K562 (cell line): Measurements from ENCODE around the gene PCBP4. TPM values are rescaled to one million over a fixed set of nuclear protein-coding genes. Genes with fewer than 3 reads are reported as not detected.
A peak's percentile ranks its signal among the peaks of the same experiment; 100 is the strongest.

ENCODE experiments used
- GABPA ChIP-seq: fragments of 200-800 bp; sonication (Bioruptor generic); conservative IDR thresholded peaks from 2 replicates; pipeline ENCODE4 v1.6.1; 2016; ENCODE audit warnings: low read depth, missing genetic modification characterization, missing compliant biosample characterization
- SLC30A9 ChIP-seq: fragments of 250-450 bp; sonication (Bioruptor Pico); IDR thresholded peaks from 2 replicates; pipeline ENCODE4 v1.8.0; 2022; ENCODE audit warnings: mild to moderate bottlenecking, moderate library complexity
- ZBTB40 ChIP-seq, 2 experiments: fragments of 450-650 bp in 1 of 2; sonication (generic) in 1 of 2; formaldehyde crosslinking in 1 of 2; IDR thresholded peaks; 2 replicates each; pipeline versions ENCODE4 v1.7.1 to v1.9.0; 2016 to 2022; ENCODE audit warnings: inconsistent platforms in 1 of 2, mild to moderate bottlenecking in 1 of 2, missing genetic modification reagents in 1 of 2
- ZFP30 ChIP-seq: fragments of 250-450 bp; sonication (Bioruptor Pico); IDR thresholded peaks from 2 replicates; pipeline ENCODE4 v1.8.0; 2022; ENCODE audit warnings: moderate library complexity, mild to moderate bottlenecking, inconsistent platforms, borderline replicate concordance
- polyA plus RNA-seq, 8 experiments: library from polyadenylated mRNA; depleted of rRNA in 4 of 8; stranded (reverse) in 5 of 8; unstranded in 3 of 8; fragments of >200 nt; fragmentation: Nextera tagmentation in 2 of 8; fragmentation: Illumina TruSeq in 1 of 8; extraction: Ambion mirVana in 2 of 8; extraction: Trizol in 1 of 8; gene quantifications; 2 replicates each; pipeline versions ENCODE4 v1.2.1 to v1.2.3, GENCODE V29; 2011 to 2014; ENCODE audit warnings: inconsistent platforms in 1 of 8, missing spikeins in 1 of 8
- total RNA-seq, 7 experiments: library from RNA; depleted of rRNA in 6 of 7; stranded (reverse); fragments of >200 nt in 6 of 7; fragmentation: Illumina TruSeq in 2 of 7; extraction: Trizol in 2 of 7; gene quantifications; 2 replicates each; pipeline versions ENCODE4 v1.2.1 to v1.2.3, GENCODE V29; 2011 to 2021; ENCODE audit warnings: low replicate concordance in 1 of 7
- TF ChIP-seq, protein P1 (sequence below), 2 experiments: fragments of 450-650 bp; formaldehyde crosslinking in 1 of 2; IDR thresholded peaks; 2 replicates each; pipeline versions ENCODE4 v1.4.0 to v1.6.1; 2014 to 2020; ENCODE audit warnings: mild to moderate bottlenecking in 2 of 2, borderline replicate concordance in 1 of 2, low read depth in 1 of 2
- TF ChIP-seq, protein P2 (sequence below): sonication (generic); formaldehyde crosslinking; IDR thresholded peaks from 2 replicates; pipeline ENCODE4 v1.8.0; 2022; ENCODE audit warnings: mild to moderate bottlenecking, missing genetic modification reagents, borderline replicate concordance

Gene PCBP4
- total and polyA plus RNA-seq, 9 of the 15 experiments (the other 6 are each of a cell fraction or from before 2014, with no cell fraction given): 0.06 to 5.8 (median 2.6) TPM

- TF ChIP-seq ZBTB40 (IDR thresholded peaks at IDR 0.05) (no peak), ZBTB40 (CRISPR knock-in tag; IDR thresholded peaks at IDR 0.05) (no peak), GABPA (tag) (0 out of 2 replicates have a peak, but pooled peaks have one; percentile 30), SLC30A9 (CRISPR knock-in tag) (no peak), ZFP30 (CRISPR knock-in tag) (no peak)
- TF ChIP-seq, protein P1, sequence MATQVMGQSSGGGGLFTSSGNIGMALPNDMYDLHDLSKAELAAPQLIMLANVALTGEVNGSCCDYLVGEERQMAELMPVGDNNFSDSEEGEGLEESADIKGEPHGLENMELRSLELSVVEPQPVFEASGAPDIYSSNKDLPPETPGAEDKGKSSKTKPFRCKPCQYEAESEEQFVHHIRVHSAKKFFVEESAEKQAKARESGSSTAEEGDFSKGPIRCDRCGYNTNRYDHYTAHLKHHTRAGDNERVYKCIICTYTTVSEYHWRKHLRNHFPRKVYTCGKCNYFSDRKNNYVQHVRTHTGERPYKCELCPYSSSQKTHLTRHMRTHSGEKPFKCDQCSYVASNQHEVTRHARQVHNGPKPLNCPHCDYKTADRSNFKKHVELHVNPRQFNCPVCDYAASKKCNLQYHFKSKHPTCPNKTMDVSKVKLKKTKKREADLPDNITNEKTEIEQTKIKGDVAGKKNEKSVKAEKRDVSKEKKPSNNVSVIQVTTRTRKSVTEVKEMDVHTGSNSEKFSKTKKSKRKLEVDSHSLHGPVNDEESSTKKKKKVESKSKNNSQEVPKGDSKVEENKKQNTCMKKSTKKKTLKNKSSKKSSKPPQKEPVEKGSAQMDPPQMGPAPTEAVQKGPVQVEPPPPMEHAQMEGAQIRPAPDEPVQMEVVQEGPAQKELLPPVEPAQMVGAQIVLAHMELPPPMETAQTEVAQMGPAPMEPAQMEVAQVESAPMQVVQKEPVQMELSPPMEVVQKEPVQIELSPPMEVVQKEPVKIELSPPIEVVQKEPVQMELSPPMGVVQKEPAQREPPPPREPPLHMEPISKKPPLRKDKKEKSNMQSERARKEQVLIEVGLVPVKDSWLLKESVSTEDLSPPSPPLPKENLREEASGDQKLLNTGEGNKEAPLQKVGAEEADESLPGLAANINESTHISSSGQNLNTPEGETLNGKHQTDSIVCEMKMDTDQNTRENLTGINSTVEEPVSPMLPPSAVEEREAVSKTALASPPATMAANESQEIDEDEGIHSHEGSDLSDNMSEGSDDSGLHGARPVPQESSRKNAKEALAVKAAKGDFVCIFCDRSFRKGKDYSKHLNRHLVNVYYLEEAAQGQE (IDR thresholded peaks at IDR 0.05; ENCODE audit: borderline replicate concordance): peak; percentile 10; the same call in 1 of the 2 replicates
- TF ChIP-seq, protein P1 (CRISPR knock-in tag; IDR thresholded peaks at IDR 0.05; ENCODE audit: low read depth): no peak
- TF ChIP-seq, protein P2, sequence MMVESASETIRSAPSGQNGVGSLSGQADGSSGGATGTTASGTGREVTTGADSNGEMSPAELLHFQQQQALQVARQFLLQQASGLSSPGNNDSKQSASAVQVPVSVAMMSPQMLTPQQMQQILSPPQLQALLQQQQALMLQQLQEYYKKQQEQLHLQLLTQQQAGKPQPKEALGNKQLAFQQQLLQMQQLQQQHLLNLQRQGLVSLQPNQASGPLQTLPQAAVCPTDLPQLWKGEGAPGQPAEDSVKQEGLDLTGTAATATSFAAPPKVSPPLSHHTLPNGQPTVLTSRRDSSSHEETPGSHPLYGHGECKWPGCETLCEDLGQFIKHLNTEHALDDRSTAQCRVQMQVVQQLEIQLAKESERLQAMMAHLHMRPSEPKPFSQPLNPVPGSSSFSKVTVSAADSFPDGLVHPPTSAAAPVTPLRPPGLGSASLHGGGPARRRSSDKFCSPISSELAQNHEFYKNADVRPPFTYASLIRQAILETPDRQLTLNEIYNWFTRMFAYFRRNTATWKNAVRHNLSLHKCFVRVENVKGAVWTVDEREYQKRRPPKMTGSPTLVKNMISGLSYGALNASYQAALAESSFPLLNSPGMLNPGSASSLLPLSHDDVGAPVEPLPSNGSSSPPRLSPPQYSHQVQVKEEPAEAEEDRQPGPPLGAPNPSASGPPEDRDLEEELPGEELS: no peak
Observed at GRCh38 chr3:52014613-52015012, 47.4 kb upstream of the PCBP4 start (continued).
